SU-DHL-6 (cell line): ENCODE results near the gene C1QTNF2.

Source experiments
- H2AFZ ChIP-seq: fragments of 200-600 bp; sonication (generic); 2 replicates; pipeline ENCODE4 v1.6.1; 2014; ENCODE audit warnings: low read depth, mild to moderate bottlenecking, moderate library complexity, mixed read lengths, antibody characterized with exemption, low read length; ENCODE audit not compliant: severe bottlenecking
- H3F3A ChIP-seq: fragments of 200-600 bp; shearing (Covaris generic); 2 replicates; pipeline ENCODE4 v1.6.0; 2016; ENCODE audit warnings: antibody characterized with exemption, mild to moderate bottlenecking; ENCODE audit not compliant: insufficient read depth
- H3K27ac ChIP-seq: fragments of 200-600 bp; sonication (generic); 2 replicates; pipeline ENCODE4 v1.5.1; 2016; ENCODE audit warnings: low read depth, mild to moderate bottlenecking, low read length, moderate library complexity, mixed read lengths
- H3K27me3 ChIP-seq: fragments of 200-600 bp; sonication (generic), shearing (Covaris generic); 2 replicates; pipeline ENCODE4 v1.6.0; 2014; ENCODE audit warnings: mild to moderate bottlenecking, low read length
- H3K36me3 ChIP-seq: fragments of 200-600 bp; sonication (generic); 2 replicates; pipeline ENCODE4 v1.6.1; 2014; ENCODE audit warnings: mild to moderate bottlenecking, low read length, mixed read lengths
- H3K4me2 ChIP-seq: fragments of 300-600, 200-600 bp; shearing (Covaris generic), sonication (generic); 2 replicates; pipeline ENCODE4 v1.6.0; 2014; ENCODE audit warnings: low read length, low read depth, mild to moderate bottlenecking; ENCODE audit not compliant: poor library complexity, severe bottlenecking
- H3K4me3 ChIP-seq: fragments of 200-600 bp; sonication (generic); 2 replicates; pipeline ENCODE4 v1.5.1; 2014; ENCODE audit warnings: antibody characterized with exemption, low read length, mild to moderate bottlenecking, mixed read lengths; ENCODE audit not compliant: insufficient read depth, poor library complexity, severe bottlenecking
- H3K79me2 ChIP-seq: fragments of 200-600 bp; sonication (generic); 2 replicates; pipeline ENCODE4 v1.6.1; 2014; ENCODE audit warnings: mild to moderate bottlenecking, low read length, moderate library complexity; ENCODE audit not compliant: insufficient read depth
- H3K9ac ChIP-seq: fragments of 200-600 bp; sonication (generic); 2 replicates; pipeline ENCODE4 v1.7.0; 2014; ENCODE audit warnings: mild to moderate bottlenecking, low read length
- H3K9me2 ChIP-seq: fragments of 200-600 bp; sonication (generic); replicated peaks from 2 replicates; pipeline ENCODE4 v1.6.1; 2014; ENCODE audit warnings: low read length; ENCODE audit not compliant: insufficient read depth
- H3K9me3 ChIP-seq: fragments of 200-600 bp; sonication (generic); 2 replicates; pipeline ENCODE4 v1.6.1; 2014; ENCODE audit warnings: low read length, mixed read lengths; ENCODE audit not compliant: insufficient read depth
- H4K20me1 ChIP-seq: fragments of 200-600 bp; sonication (generic); 2 replicates; pipeline ENCODE4 v1.6.1; 2014; ENCODE audit warnings: low read depth, mild to moderate bottlenecking, antibody characterized with exemption, low read length, moderate library complexity, mixed read lengths
- CTCF ChIP-seq: fragments of 200-600 bp; sonication (generic); IDR thresholded peaks from one replicate; pipeline ENCODE4 v1.5.1; 2017; ENCODE audit warnings: antibody characterized with exemption, mild to moderate bottlenecking, low read length, moderate library complexity; ENCODE audit not compliant: insufficient read depth, poor library complexity, severe bottlenecking
- EZH2phosphoT487 ChIP-seq: fragments of 200-600 bp; sonication (generic), shearing (Covaris generic); conservative IDR thresholded peaks from 2 replicates; pipeline ENCODE4 v1.6.1; 2018; ENCODE audit warnings: mild to moderate bottlenecking, antibody characterized with exemption, low read length, moderate library complexity, mixed read lengths

C1QTNF2 gene

GRCh38 chr5:160418561-160419457 lies 48.4 kb upstream of the C1QTNF2 start, which contains the start of gene SLU7:
SLU7 (minus strand) TSS chr5:160419081; CDS start chr5:160415294, 3,787 bp downstream.
- Histone ChIP-seq H3K9me2 (no peaks in the 10 kb centered on the region), H2AFZ (peak within 1 kb of the TSS; percentile 86), H3K4me2 (peak within 1 kb of the TSS; percentile 99), H3K9ac (peak within 1 kb of the TSS; percentile 73), H3K4me3 (peak within 1 kb of the TSS; percentile 90), H3K79me2 (peaks cover 56% of the 10 kb centered on the region), H3K27me3 (no peaks in the 10 kb centered on the region), H3K27ac (peak within 1 kb of the TSS; percentile 96), H3F3A (peaks cover 36% of the 10 kb centered on the region), H4K20me1 (no peaks in the 10 kb centered on the region), H3K9me3 (no peaks in the 10 kb centered on the region), H3K36me3 (peaks cover 12% of the 10 kb centered on the region; the same call in 1 of the 2 replicates)
- TF ChIP-seq CTCF (no peak), EZH2phosphoT487 (no peak)

GRCh38 chr5:160399402-160400353 lies 29.3 kb upstream of the C1QTNF2 start, which contains the start of gene FAM200C:
FAM200C (minus strand) TSS chr5:160400054; CDS start chr5:160395490, 4,564 bp downstream.
- no peaks in the 10 kb centered on the region for H3K27me3 ChIP-seq
- no peaks in the 10 kb centered on the region for H3K9me3 ChIP-seq
- peak within 1 kb of the TSS; percentile 87 for H3K9ac ChIP-seq
- H2AFZ ChIP-seq: peak within 1 kb of the TSS; percentile 98
- H3K36me3 ChIP-seq: peaks cover 15% of the 10 kb centered on the region; the same call in 1 of the 2 replicates
- no peaks in the 10 kb centered on the region for H4K20me1 ChIP-seq
- peak within 1 kb of the TSS; percentile 94 for H3K4me3 ChIP-seq
- H3K27ac ChIP-seq: no peak within 1 kb of the TSS
- TF ChIP-seq EZH2phosphoT487 (no peak), CTCF (no peak)
- peaks cover 27% of the 10 kb centered on the region; the same call in 1 of the 2 replicates for H3F3A ChIP-seq
- no peaks in the 10 kb centered on the region for H3K9me2 ChIP-seq
- peak within 1 kb of the TSS; percentile 87 for H3K4me2 ChIP-seq
- H3K79me2 ChIP-seq: no peaks in the 10 kb centered on the region

- Histone ChIP-seq H3K9me2 (no peaks in the 10 kb centered on the region), H3K9ac (peak overlapping the region; percentile 87), H3K27ac (no peak overlapping the region), H2AFZ (no peak overlapping the region), H3K79me2 (no peaks in the 10 kb centered on the region), H4K20me1 (no peaks in the 10 kb centered on the region), H3K4me2 (peak overlapping the region; percentile 87), H3F3A (peaks cover 27% of the 10 kb centered on the region; the same call in 1 of the 2 replicates), H3K36me3 (peaks cover 12% of the 10 kb centered on the region; the same call in 1 of the 2 replicates), H3K4me3 (peak overlapping the region; percentile 94), H3K9me3 (no peaks in the 10 kb centered on the region), H3K27me3 (no peaks in the 10 kb centered on the region)
- TF ChIP-seq EZH2phosphoT487 (no peak), CTCF (no peak)
These were observed 28.4 kb upstream of the C1QTNF2 start for GRCh38 chr5:160398806-160399205.
